Measurements from ENCODE around the gene OR2V1.

The OR2V1 gene

GRCh38 chr5:181129601-181130000 lies 1.4 kb downstream of the OR2V1 start:
- DNase-seq (ENCODE audit: insufficient read length, low spot score) (no peak), FAIRE-seq (no peak)
- TF ChIP-seq POLR2AphosphoS5 (IDR thresholded peaks at IDR 0.05; ENCODE audit: low read depth, low read length) (no peak), SPI1 (IDR thresholded peaks at IDR 0.05; ENCODE audit: low read depth, low read length) (no peak), TAF1 (IDR thresholded peaks at IDR 0.05; ENCODE audit: low read depth, low read length) (no peak), PAX5 (IDR thresholded peaks at IDR 0.05; ENCODE audit: insufficient read depth, low read length, severe bottlenecking) (no peak), POLR2A (IDR thresholded peaks at IDR 0.05; ENCODE audit: low read depth, low read length) (no peak), POU2F2 (IDR thresholded peaks at IDR 0.05; ENCODE audit: low read depth, low read length) (no peak)

DNA sequence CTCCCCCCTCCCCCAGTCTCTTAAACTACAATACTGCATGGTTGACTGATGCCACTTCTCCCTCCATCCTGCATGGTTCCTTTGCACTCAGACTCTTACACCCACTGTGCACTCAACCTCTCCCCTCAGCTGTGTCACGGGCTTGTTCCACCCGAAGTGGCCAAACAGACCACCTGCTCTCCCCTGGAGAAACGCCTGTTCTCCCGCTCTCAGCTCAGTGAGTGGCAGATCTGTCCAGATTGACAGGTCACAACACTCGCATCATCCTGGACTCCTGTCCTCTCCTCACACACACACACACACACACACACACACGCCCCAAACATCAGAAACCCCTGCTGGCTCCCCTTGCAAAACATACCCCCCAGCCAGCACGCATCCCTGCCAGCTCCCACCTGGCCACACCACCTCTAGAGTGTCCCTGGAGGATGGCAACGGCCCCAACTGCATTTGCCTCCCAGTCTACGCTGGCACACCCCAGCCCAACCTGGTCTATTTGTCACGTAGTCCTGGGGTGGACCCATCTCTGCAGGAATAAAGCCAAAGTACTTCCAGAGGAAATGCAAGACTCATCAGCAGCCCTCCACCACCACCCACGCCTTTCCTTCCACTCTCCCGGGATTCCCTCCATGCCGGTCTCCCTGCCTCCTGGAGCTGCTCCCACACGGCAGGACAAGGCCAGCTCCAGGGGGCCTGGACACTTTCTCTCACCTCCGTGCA lies 2.9 kb downstream of the OR2V1 start:
- no peak for TF ChIP-seq SPI1 (IDR thresholded peaks at IDR 0.05; ENCODE audit: low read depth, low read length)
- no peak for TF ChIP-seq POU2F2 (IDR thresholded peaks at IDR 0.05; ENCODE audit: low read depth, low read length)
- no peak for TF ChIP-seq POLR2A (IDR thresholded peaks at IDR 0.05; ENCODE audit: low read depth, low read length)
- DNase-seq (ENCODE audit: insufficient read length, low spot score) (no peak), FAIRE-seq (no peak)

- TF ChIP-seq TAF1 (IDR thresholded peaks at IDR 0.05; ENCODE audit: low read depth, low read length) (no peak), SPI1 (IDR thresholded peaks at IDR 0.05; ENCODE audit: low read depth, low read length) (no peak), POU2F2 (IDR thresholded peaks at IDR 0.05; ENCODE audit: low read depth, low read length) (no peak), PAX5 (IDR thresholded peaks at IDR 0.05; ENCODE audit: insufficient read depth, low read length, severe bottlenecking) (no peak), POLR2A (IDR thresholded peaks at IDR 0.05; ENCODE audit: low read depth, low read length) (no peak), POLR2AphosphoS5 (IDR thresholded peaks at IDR 0.05; ENCODE audit: low read depth, low read length) (no peak)
- DNase-seq (ENCODE audit: insufficient read length, low spot score) (no peak), FAIRE-seq (no peak)
Observed at GRCh38 chr5:181127456-181127855, 3.5 kb downstream of the OR2V1 start.

- TF ChIP-seq TAF1 (IDR thresholded peaks at IDR 0.05; ENCODE audit: low read depth, low read length) (no peak), POLR2A (IDR thresholded peaks at IDR 0.05; ENCODE audit: low read depth, low read length) (no peak), PAX5 (IDR thresholded peaks at IDR 0.05; ENCODE audit: insufficient read depth, low read length, severe bottlenecking) (no peak), POLR2AphosphoS5 (IDR thresholded peaks at IDR 0.05; ENCODE audit: low read depth, low read length) (no peak), POU2F2 (IDR thresholded peaks at IDR 0.05; ENCODE audit: low read depth, low read length) (no peak), SPI1 (IDR thresholded peaks at IDR 0.05; ENCODE audit: low read depth, low read length) (no peak)
- no peak for FAIRE-seq
- DNase-seq (ENCODE audit: insufficient read length, low spot score): no peak
Observed at GRCh38 chr5:181126841-181127240, 4.1 kb downstream of the OR2V1 start.

DNA sequence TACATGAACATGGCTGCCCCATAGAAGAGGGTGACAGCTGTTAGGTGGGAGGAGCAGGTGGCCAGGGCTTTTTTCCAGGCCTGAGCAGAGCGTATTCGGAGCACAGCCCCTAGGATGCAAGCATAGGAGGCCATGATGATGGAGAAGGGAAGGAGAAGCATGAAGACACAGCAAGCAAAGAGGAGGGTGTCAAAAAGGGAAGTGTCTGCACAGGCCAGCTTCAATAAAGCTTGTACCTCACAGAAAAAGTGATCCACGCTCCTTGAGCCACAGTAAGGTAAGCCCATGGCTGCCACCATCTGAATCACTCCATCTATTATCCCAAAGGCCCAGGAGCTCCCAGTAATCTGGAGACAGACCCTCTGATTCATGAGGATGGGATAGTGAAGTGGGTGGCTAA lies 6.4 kb downstream of the OR2V1 start:
- TF ChIP-seq POU2F2 (IDR thresholded peaks at IDR 0.05; ENCODE audit: low read depth, low read length): no peak
- TF ChIP-seq PAX5 (IDR thresholded peaks at IDR 0.05; ENCODE audit: insufficient read depth, low read length, severe bottlenecking): no peak
- TF ChIP-seq POLR2A (IDR thresholded peaks at IDR 0.05; ENCODE audit: low read depth, low read length): no peak
- TF ChIP-seq TAF1 (IDR thresholded peaks at IDR 0.05; ENCODE audit: low read depth, low read length): no peak
- no peak for TF ChIP-seq SPI1 (IDR thresholded peaks at IDR 0.05; ENCODE audit: low read depth, low read length)
- no peak for TF ChIP-seq POLR2AphosphoS5 (IDR thresholded peaks at IDR 0.05; ENCODE audit: low read depth, low read length)
- DNase-seq (ENCODE audit: insufficient read length, low spot score) (no peak), FAIRE-seq (no peak)

GRCh38 chr5:181121675-181122561 lies 9.1 kb downstream of the OR2V1 start:
- no peak for TF ChIP-seq POU2F2 (IDR thresholded peaks at IDR 0.05; ENCODE audit: low read depth, low read length)
- TF ChIP-seq POLR2A (IDR thresholded peaks at IDR 0.05; ENCODE audit: low read depth, low read length): no peak
- no peak for TF ChIP-seq TAF1 (IDR thresholded peaks at IDR 0.05; ENCODE audit: low read depth, low read length)
- no peak for TF ChIP-seq SPI1 (IDR thresholded peaks at IDR 0.05; ENCODE audit: low read depth, low read length)
- no peak for TF ChIP-seq POLR2AphosphoS5 (IDR thresholded peaks at IDR 0.05; ENCODE audit: low read depth, low read length)
- TF ChIP-seq PAX5 (IDR thresholded peaks at IDR 0.05; ENCODE audit: insufficient read depth, low read length, severe bottlenecking): no peak
- FAIRE-seq (no peak), DNase-seq (ENCODE audit: insufficient read length, low spot score) (no peak)

- no peak for TF ChIP-seq POU2F2 (IDR thresholded peaks at IDR 0.05; ENCODE audit: low read depth, low read length)
- TF ChIP-seq POLR2A (IDR thresholded peaks at IDR 0.05; ENCODE audit: low read depth, low read length): no peak
- TF ChIP-seq POLR2AphosphoS5 (IDR thresholded peaks at IDR 0.05; ENCODE audit: low read depth, low read length): no peak
- TF ChIP-seq TAF1 (IDR thresholded peaks at IDR 0.05; ENCODE audit: low read depth, low read length): no peak
- TF ChIP-seq SPI1 (IDR thresholded peaks at IDR 0.05; ENCODE audit: low read depth, low read length): no peak
- no peak for TF ChIP-seq PAX5 (IDR thresholded peaks at IDR 0.05; ENCODE audit: insufficient read depth, low read length, severe bottlenecking)
- FAIRE-seq (no peak), DNase-seq (ENCODE audit: insufficient read length, low spot score) (no peak)
Observed at GRCh38 chr5:181120761-181121160, 10.2 kb downstream of the OR2V1 start.

GRCh38 chr5:181120306-181120705 lies 10.7 kb downstream of the OR2V1 start:
- DNase-seq (ENCODE audit: insufficient read length, low spot score): no peak
- TF ChIP-seq POU2F2 (IDR thresholded peaks at IDR 0.05; ENCODE audit: low read depth, low read length): no peak
- TF ChIP-seq POLR2AphosphoS5 (IDR thresholded peaks at IDR 0.05; ENCODE audit: low read depth, low read length): no peak
- no peak for TF ChIP-seq SPI1 (IDR thresholded peaks at IDR 0.05; ENCODE audit: low read depth, low read length)
- TF ChIP-seq TAF1 (IDR thresholded peaks at IDR 0.05; ENCODE audit: low read depth, low read length): no peak
- no peak for TF ChIP-seq PAX5 (IDR thresholded peaks at IDR 0.05; ENCODE audit: insufficient read depth, low read length, severe bottlenecking)
- no peak for TF ChIP-seq POLR2A (IDR thresholded peaks at IDR 0.05; ENCODE audit: low read depth, low read length)
- no peak for FAIRE-seq

- TF ChIP-seq POU2F2 (IDR thresholded peaks at IDR 0.05; ENCODE audit: low read depth, low read length) (no peak), POLR2A (IDR thresholded peaks at IDR 0.05; ENCODE audit: low read depth, low read length) (no peak), SPI1 (IDR thresholded peaks at IDR 0.05; ENCODE audit: low read depth, low read length) (no peak), TAF1 (IDR thresholded peaks at IDR 0.05; ENCODE audit: low read depth, low read length) (no peak), POLR2AphosphoS5 (IDR thresholded peaks at IDR 0.05; ENCODE audit: low read depth, low read length) (no peak), PAX5 (IDR thresholded peaks at IDR 0.05; ENCODE audit: insufficient read depth, low read length, severe bottlenecking) (no peak)
- FAIRE-seq (no peak), DNase-seq (ENCODE audit: insufficient read length, low spot score) (no peak)
Observed at GRCh38 chr5:181119105-181119504, 11.9 kb downstream of the OR2V1 start.
